ENCODE measurements around the gene SEMA4C. TPM values are rescaled to one million over a fixed set of nuclear protein-coding genes. Genes with fewer than 3 reads are reported as not detected.
A peak's percentile ranks its signal among the peaks of the same experiment; 100 is the strongest.

Gene SEMA4C
- total and polyA plus RNA-seq, 11 donors, result 11.7 to 29.6 (median 20.6) TPM

DNA sequence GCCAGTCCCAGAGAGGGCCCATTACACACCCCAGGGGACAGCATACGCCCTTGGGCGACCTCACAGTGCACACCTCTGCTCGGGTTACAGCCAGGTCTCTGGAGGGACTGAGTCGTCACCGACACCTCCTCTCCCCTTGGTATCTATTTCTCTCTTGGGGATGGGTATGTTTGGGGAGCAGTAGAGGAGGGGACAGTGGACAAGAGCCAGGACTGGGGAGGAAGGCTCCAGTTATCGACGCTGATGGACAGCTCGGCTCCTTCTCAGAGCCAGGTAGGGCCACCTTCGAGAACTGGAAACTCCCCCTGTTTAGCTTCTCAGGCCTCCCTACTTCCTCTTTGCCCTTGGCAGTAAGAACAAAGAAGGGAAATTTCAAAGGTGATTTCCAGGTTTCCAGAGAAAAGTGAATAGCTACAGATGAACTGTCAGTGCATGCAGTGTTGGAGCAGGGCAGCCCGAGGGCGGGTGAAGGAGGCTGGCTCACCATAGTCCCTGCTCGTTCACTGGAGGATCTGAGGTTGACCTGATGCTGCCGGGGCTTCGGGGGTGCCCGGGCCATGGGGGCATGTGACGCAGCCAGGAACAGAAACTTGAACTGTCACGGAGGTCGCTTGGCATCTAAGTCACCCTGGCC, 4.4 kb upstream of the SEMA4C start:
- H3K9me3 ChIP-seq, result no peaks in the 10 kb centered on the region
- H3K27me3 ChIP-seq, result peaks cover 0 to 20% (median 0%) of the 10 kb centered on the region in 9 donors
- ATAC-seq (peak in 2 of 4 donors; percentile 6 to 10), DNase-seq (peak in 1 of 5 donors; percentile 47)
- TF ChIP-seq POLR2A (IDR thresholded peaks at IDR 0.05) (no peak), CTCF (IDR thresholded peaks at IDR 0.05) (no peak)
- peak overlapping the region; percentile 66 to 100 (median 81) for H3K27ac ChIP-seq
- peak overlapping the region in 1 of 12 donors; percentile 10 for H3K4me3 ChIP-seq
- intact Hi-C loops (cut with DNase I), result loop anchor here in 4 of 10 donors (2.0 to 5.0 kb wide), 3 partner anchors 32 to 38 kb away; no protein-coding TSS in a partner anchor
- H3K4me1 ChIP-seq, result peaks cover 3 to 53% (median 32%) of the 10 kb centered on the region in 12 donors
- no peaks in the 10 kb centered on the region for H3K36me3 ChIP-seq
- WGBS, 4 donors, result 46 to 60% (median 52%) methylated on average over 18 of the region's 18 CpGs

GRCh38 chr2:96873651-96874096, 3.8 kb upstream of the SEMA4C start:
- H3K27ac ChIP-seq, result peak overlapping the region; percentile 68 to 100 (median 81)
- peak in 1 of 2 donors; percentile 25 for TF ChIP-seq POLR2A (IDR thresholded peaks at IDR 0.05)
- peak in 3 of 12 donors; percentile 8 to 29 (median 22) for TF ChIP-seq CTCF (IDR thresholded peaks at IDR 0.05)
- ATAC-seq (peak; percentile 12 to 78 (median 34)), DNase-seq (peak; percentile 85 to 87 (median 86))
- peaks cover 0 to 25% (median 0%) of the 10 kb centered on the region in 9 donors for H3K27me3 ChIP-seq
- H3K36me3 ChIP-seq, result no peaks in the 10 kb centered on the region
- WGBS, 4 donors, result 29 to 52% (median 44%) methylated on average over 3 to 8 of the region's 8 CpGs
- H3K4me1 ChIP-seq, result peaks cover 3 to 53% (median 32%) of the 10 kb centered on the region in 12 donors
- intact Hi-C loops (cut with DNase I), result loop anchor here in 4 of 10 donors (2.0 to 5.0 kb wide), 3 partner anchors 33 to 39 kb away; no protein-coding TSS in a partner anchor
- H3K9me3 ChIP-seq, result no peaks in the 10 kb centered on the region
- peak overlapping the region in 7 of 12 donors; percentile 9 to 37 (median 28) for H3K4me3 ChIP-seq

DNA sequence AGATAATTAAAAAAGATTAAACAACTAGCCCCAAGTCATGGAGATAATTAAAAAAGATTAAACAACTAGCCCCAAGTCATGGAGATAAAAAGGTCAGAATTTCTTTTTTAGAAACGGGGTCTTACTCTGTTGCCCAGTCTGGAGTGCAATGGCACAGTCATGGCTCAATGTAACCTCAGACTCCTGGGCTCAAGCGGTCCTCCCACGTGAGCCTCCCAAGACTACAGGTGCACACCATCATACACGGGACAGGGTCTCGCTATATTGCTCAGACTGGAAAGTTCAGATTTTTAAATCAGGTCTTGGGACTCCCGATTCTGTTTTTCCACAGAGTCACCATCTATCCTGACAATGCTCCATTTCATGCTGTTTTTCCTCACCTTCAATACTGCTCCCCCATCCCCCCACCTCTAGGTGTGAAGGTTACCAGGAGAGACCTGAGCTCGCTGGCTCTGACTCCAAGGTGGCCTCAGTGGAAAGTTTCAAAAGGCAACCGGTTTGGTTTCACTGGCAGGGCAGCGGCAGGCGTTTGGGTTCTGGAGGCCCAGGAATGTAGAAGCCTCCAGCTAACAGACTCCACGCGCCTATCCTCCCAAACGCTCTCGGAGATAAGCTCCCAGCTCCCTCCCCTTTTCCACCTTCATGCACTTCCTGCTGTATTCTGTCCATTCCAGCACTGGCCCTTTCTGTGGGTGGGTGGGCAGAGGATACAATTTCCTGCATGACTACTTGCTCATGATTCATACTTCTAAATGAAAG, 2.9 kb upstream of the SEMA4C start:
- H3K4me3 ChIP-seq, result peak overlapping the region in 8 of 12 donors; percentile 2 to 37 (median 24)

More for the DNA sequence above, 2.9 kb upstream of the SEMA4C start:
- no peaks in the 10 kb centered on the region for H3K9me3 ChIP-seq
- no peaks in the 10 kb centered on the region for H3K36me3 ChIP-seq
- H3K4me1 ChIP-seq, result peaks cover 3 to 60% (median 37%) of the 10 kb centered on the region in 12 donors
- DNase-seq (peak in 1 of 5 donors; percentile 41), ATAC-seq (no peak)
- WGBS, 4 donors, result 66 to 81% (median 73%) methylated on average over 14 of the region's 14 CpGs
- peaks cover 0 to 27% (median 0%) of the 10 kb centered on the region in 9 donors for H3K27me3 ChIP-seq
- TF ChIP-seq CTCF (IDR thresholded peaks at IDR 0.05), result no peak
- no peak for TF ChIP-seq POLR2A (IDR thresholded peaks at IDR 0.05)
- intact Hi-C loops (cut with DNase I), result loop anchor here in 3 of 10 donors (5.0 kb wide), 2 partner anchors 35 to 40 kb away; no protein-coding TSS in a partner anchor
- peak overlapping the region; percentile 68 to 100 (median 81) for H3K27ac ChIP-seq

Measured in heart left ventricle (tissue), 16 donors.